Measurements from ENCODE around the gene OLFML2A.

Gene OLFML2A

DNA sequence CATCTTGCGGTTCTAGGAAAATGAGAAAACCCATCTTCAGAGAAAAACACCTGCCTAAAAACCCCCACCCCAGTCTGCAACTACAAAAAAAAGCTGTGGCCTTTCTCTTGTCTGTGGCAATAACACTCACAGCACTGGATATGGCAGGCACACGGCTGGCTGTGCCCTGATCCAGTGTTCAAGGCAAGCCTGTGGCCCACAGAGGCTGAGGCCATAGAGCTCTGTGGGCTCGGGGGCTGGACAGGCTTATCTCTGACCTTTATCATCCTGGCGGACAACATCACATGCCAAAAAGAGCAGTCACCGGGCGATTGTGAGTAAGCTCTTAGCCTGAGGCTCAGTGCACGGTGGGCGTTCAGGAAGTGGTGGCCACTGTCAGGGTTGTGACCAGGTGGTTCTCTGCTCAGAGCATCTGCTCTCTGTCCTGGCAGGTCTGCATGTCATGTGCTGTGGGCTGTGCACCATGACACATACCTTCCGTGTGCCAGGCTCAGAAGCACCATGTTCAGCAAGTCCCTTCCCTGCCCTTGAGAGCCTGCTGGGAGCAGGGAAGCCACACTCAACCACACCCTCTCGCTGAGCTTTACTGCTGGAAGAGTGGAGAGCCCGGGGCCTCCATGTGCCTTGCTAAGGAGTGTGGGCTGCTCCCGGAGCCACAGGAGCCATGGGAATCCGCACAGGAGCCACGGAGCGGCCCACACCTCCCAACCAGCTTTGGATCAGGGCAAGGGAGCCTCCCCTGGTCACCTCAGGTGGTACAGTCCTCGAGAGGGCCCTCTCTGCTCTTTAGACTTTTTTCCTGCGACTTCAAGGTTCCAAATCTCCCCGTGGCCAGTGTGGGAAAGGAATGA is 41.7 kb downstream of the OLFML2A start:
- POLR2A ChIA-PET = interaction anchor here (1.1 to 1.5 kb wide), 4 partner anchors 13 to 43 kb away, joined by 3 to 4 read pairs (median 3); partner anchors contain the start of gene RPL35
- TF ChIP-seq ZNF48 (tag by site-specific recombination; IDR thresholded peaks at IDR 0.05) (no peak), ZNF302 (tag by site-specific recombination; IDR thresholded peaks at IDR 0.05; ENCODE audit: low read depth) (no peak), ZBTB21 (tag by site-specific recombination; IDR thresholded peaks at IDR 0.05) (no peak), ZNF837 (tag by site-specific recombination; IDR thresholded peaks at IDR 0.05) (no peak), ZNF596 (tag by site-specific recombination; IDR thresholded peaks at IDR 0.05) (no peak), ZNF2 (tag by site-specific recombination; IDR thresholded peaks at IDR 0.05) (no peak), ZNF341 (tag by site-specific recombination; IDR thresholded peaks at IDR 0.05; ENCODE audit: low read depth) (no peak), TRIM28 (IDR thresholded peaks at IDR 0.05; ENCODE audit: borderline replicate concordance, low read length) (no peak), ZNF112 (tag by site-specific recombination; IDR thresholded peaks at IDR 0.05) (no peak), ZNF785 (tag by site-specific recombination; IDR thresholded peaks at IDR 0.05) (no peak), TCF7L2 (IDR thresholded peaks at IDR 0.05; ENCODE audit: borderline replicate concordance, low read depth, low read length) (no peak), HOXD13 (CRISPR knock-in tag; IDR thresholded peaks at IDR 0.05; ENCODE audit: borderline replicate concordance) (no peak), GLI2 (tag by site-specific recombination; IDR thresholded peaks at IDR 0.05; ENCODE audit: borderline replicate concordance, low read depth) (no peak), ZIC2 (tag by site-specific recombination; IDR thresholded peaks at IDR 0.05) (peak; percentile 61), ZNF530 (tag by site-specific recombination; IDR thresholded peaks at IDR 0.05; ENCODE audit: low read depth) (no peak), ZBTB8A (tag by site-specific recombination; IDR thresholded peaks at IDR 0.05) (0 out of 2 replicates have a peak, but pooled peaks have one; percentile 12), ZBTB20 (tag by site-specific recombination; IDR thresholded peaks at IDR 0.05) (no peak), GFI1B (tag by site-specific recombination; IDR thresholded peaks at IDR 0.05) (no peak), SCRT2 (tag by site-specific recombination; IDR thresholded peaks at IDR 0.05) (no peak), PRDM1 (tag by site-specific recombination; IDR thresholded peaks at IDR 0.05) (no peak), ZNF670 (tag by site-specific recombination; IDR thresholded peaks at IDR 0.05; ENCODE audit: low read depth) (no peak), ZNF521 (tag by site-specific recombination; IDR thresholded peaks at IDR 0.05) (no peak), ZNF37A (tag by site-specific recombination; IDR thresholded peaks at IDR 0.05) (no peak), ZNF747 (tag by site-specific recombination; IDR thresholded peaks at IDR 0.05) (no peak), SP3 (tag by site-specific recombination; IDR thresholded peaks at IDR 0.05) (no peak), ZNF473 (tag by site-specific recombination; IDR thresholded peaks at IDR 0.05) (no peak), ZNF777 (tag by site-specific recombination; IDR thresholded peaks at IDR 0.05; ENCODE audit: borderline replicate concordance) (no peak), ZNF791 (tag by site-specific recombination; IDR thresholded peaks at IDR 0.05) (no peak)
- TF ChIP-seq, protein P1, sequence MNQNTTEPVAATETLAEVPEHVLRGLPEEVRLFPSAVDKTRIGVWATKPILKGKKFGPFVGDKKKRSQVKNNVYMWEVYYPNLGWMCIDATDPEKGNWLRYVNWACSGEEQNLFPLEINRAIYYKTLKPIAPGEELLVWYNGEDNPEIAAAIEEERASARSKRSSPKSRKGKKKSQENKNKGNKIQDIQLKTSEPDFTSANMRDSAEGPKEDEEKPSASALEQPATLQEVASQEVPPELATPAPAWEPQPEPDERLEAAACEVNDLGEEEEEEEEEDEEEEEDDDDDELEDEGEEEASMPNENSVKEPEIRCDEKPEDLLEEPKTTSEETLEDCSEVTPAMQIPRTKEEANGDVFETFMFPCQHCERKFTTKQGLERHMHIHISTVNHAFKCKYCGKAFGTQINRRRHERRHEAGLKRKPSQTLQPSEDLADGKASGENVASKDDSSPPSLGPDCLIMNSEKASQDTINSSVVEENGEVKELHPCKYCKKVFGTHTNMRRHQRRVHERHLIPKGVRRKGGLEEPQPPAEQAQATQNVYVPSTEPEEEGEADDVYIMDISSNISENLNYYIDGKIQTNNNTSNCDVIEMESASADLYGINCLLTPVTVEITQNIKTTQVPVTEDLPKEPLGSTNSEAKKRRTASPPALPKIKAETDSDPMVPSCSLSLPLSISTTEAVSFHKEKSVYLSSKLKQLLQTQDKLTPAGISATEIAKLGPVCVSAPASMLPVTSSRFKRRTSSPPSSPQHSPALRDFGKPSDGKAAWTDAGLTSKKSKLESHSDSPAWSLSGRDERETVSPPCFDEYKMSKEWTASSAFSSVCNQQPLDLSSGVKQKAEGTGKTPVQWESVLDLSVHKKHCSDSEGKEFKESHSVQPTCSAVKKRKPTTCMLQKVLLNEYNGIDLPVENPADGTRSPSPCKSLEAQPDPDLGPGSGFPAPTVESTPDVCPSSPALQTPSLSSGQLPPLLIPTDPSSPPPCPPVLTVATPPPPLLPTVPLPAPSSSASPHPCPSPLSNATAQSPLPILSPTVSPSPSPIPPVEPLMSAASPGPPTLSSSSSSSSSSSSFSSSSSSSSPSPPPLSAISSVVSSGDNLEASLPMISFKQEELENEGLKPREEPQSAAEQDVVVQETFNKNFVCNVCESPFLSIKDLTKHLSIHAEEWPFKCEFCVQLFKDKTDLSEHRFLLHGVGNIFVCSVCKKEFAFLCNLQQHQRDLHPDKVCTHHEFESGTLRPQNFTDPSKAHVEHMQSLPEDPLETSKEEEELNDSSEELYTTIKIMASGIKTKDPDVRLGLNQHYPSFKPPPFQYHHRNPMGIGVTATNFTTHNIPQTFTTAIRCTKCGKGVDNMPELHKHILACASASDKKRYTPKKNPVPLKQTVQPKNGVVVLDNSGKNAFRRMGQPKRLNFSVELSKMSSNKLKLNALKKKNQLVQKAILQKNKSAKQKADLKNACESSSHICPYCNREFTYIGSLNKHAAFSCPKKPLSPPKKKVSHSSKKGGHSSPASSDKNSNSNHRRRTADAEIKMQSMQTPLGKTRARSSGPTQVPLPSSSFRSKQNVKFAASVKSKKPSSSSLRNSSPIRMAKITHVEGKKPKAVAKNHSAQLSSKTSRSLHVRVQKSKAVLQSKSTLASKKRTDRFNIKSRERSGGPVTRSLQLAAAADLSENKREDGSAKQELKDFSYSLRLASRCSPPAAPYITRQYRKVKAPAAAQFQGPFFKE (tag by site-specific recombination; IDR thresholded peaks at IDR 0.05; ENCODE audit: borderline replicate concordance) = no peak
- TF ChIP-seq, protein P2, sequence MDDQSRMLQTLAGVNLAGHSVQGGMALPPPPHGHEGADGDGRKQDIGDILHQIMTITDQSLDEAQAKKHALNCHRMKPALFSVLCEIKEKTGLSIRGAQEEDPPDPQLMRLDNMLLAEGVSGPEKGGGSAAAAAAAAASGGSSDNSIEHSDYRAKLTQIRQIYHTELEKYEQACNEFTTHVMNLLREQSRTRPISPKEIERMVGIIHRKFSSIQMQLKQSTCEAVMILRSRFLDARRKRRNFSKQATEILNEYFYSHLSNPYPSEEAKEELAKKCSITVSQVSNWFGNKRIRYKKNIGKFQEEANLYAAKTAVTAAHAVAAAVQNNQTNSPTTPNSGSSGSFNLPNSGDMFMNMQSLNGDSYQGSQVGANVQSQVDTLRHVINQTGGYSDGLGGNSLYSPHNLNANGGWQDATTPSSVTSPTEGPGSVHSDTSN (CRISPR knock-in tag; IDR thresholded peaks at IDR 0.05) = no peak
- TF ChIP-seq, protein P3, sequence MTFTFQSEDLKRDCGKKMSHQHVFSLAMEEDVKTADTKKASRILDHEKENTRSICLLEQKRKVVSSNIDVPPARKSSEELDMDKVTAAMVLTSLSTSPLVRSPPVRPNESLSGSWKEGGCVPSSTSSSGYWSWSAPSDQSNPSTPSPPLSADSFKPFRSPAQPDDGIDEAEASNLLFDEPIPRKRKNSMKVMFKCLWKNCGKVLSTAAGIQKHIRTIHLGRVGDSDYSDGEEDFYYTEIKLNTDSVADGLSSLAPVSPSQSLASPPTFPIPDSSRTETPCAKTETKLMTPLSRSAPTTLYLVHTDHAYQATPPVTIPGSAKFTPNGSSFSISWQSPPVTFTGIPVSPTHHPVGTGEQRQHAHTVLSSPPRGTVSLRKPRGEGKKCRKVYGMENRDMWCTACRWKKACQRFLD (tag by site-specific recombination; IDR thresholded peaks at IDR 0.05) = no peak
- TF ChIP-seq, protein P4, sequence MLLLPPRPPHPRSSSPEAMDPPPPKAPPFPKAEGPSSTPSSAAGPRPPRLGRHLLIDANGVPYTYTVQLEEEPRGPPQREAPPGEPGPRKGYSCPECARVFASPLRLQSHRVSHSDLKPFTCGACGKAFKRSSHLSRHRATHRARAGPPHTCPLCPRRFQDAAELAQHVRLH (tag by site-specific recombination; IDR thresholded peaks at IDR 0.05) = no peak

More for the DNA sequence above, 41.7 kb downstream of the OLFML2A start:
- CTCF ChIA-PET = interaction anchor here (0.6 to 5.6 kb wide), 13 partner anchors 13 to 63 kb away, joined by 3 to 43 read pairs (median 4); partner anchors contain the start of genes NR6A1, OLFML2A and WDR38
- Histone ChIP-seq H3K9me3 (ENCODE audit: control insufficient read depth, insufficient read depth, low read depth, low read length) (no peaks in the 10 kb centered on the region), H3K27ac (ENCODE audit: extremely low read depth, low read depth, low read length) (no peak overlapping the region), H3K4me1 (ENCODE audit: control insufficient read depth, insufficient read depth, low read length) (no peaks in the 10 kb centered on the region), H3K4me3 (ENCODE audit: low read depth, low read length) (no peak overlapping the region), H3K36me3 (ENCODE audit: control insufficient read depth in 2 of 2, insufficient read depth in 1 of 2, low read length in 2 of 2) (no peaks in the 10 kb centered on the region)

Data from HEK293 (cell line).